ENCODE measurements around the gene ITPRIPL2. TPM values are rescaled to one million over a fixed set of nuclear protein-coding genes. Genes with fewer than 3 reads are reported as not detected.

ITPRIPL2 gene
- total RNA-seq, 1 experiment from 2014 or later, result 67.9 TPM

DNA sequence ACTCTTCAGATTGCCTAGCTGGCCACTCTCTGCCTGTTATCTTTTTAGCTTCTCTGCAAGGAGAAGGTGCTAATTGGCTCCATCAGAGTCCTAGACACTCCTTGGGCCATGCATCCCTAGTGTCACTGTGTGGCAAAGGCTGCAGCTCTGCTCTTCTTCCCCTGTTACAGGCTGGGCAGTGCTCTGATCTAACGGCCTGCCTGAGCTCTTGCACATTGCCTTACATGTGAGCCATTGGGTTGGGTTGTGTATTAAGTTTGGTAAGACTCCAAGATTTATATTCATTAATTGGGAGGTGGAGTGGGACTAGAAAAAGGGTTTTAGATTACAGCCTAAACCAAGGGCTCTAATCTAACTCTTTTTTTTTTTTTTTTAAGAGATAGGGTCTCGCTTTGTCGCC, 31.2 kb downstream of the ITPRIPL2 start (continued):
- TF ChIP-seq YY1 (IDR thresholded peaks at IDR 0.05; ENCODE audit: extremely low read depth, insufficient replicate concordance, low read depth, low read length) (no peak), CBX3 (IDR thresholded peaks at IDR 0.05; ENCODE audit: low read depth) (no peak), TCF7L2 (IDR thresholded peaks at IDR 0.05; ENCODE audit: borderline replicate concordance, extremely low read depth, insufficient read depth, insufficient read length) (no peak), CEBPB (IDR thresholded peaks at IDR 0.05; ENCODE audit: low read depth) (no peak), SRF (IDR thresholded peaks at IDR 0.05; ENCODE audit: low read depth) (no peak), ELF1 (IDR thresholded peaks at IDR 0.05; ENCODE audit: borderline replicate concordance, low read depth) (no peak), SP1 (IDR thresholded peaks at IDR 0.05; ENCODE audit: low read depth) (no peak), ZNF274 (IDR thresholded peaks at IDR 0.05; ENCODE audit: low read depth, low read length) (no peak), EGR1 (IDR thresholded peaks at IDR 0.05; ENCODE audit: low read depth) (no peak), SIN3A (IDR thresholded peaks at IDR 0.05; ENCODE audit: low read depth) (no peak)
- TF ChIP-seq, protein P1, sequence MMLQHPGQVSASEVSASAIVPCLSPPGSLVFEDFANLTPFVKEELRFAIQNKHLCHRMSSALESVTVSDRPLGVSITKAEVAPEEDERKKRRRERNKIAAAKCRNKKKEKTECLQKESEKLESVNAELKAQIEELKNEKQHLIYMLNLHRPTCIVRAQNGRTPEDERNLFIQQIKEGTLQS (IDR thresholded peaks at IDR 0.05), result no peak

- H3K4me1 ChIP-seq (ENCODE audit: control insufficient read depth in 1 of 2, insufficient read depth in 2 of 2, low read length in 2 of 2), result no peaks in the 10 kb centered on the region
- H4K20me1 ChIP-seq (ENCODE audit: insufficient read depth), result no peaks in the 10 kb centered on the region
- POLR2A ChIA-PET, result no interaction called here
- no peak for ATAC-seq
- intact Hi-C loops (cut with micrococcal nuclease), result no loop called here
- no peak for DNase-seq (ENCODE audit: low read depth, low spot score)
- no peak overlapping the region for H3K27ac ChIP-seq (ENCODE audit: low read depth, low read length)
- no peak overlapping the region for H3K9ac ChIP-seq (ENCODE audit: low read length)
- no peak overlapping the region for H3K4me3 ChIP-seq (replicated peaks in 1 of 2; ENCODE audit: low read depth in 1 of 2, low read length in 2 of 2)
- no peak overlapping the region for H2AFZ ChIP-seq (ENCODE audit: low read depth, low read length, poor library complexity, severe bottlenecking)
- H3K36me3 ChIP-seq (ENCODE audit: control insufficient read depth in 1 of 2, insufficient read depth in 2 of 2, low read length in 2 of 2), result no peaks in the 10 kb centered on the region
- RAD21 ChIA-PET (ENCODE audit: low non-redundant PET in 1 of 2, low total read pairs in 2 of 2, uncharacterized antibody in 2 of 2, unreplicated experiment in 2 of 2), result no interaction called here
- H3K79me2 ChIP-seq (ENCODE audit: insufficient read depth, low read length), result no peaks in the 10 kb centered on the region
- H3K4me2 ChIP-seq (ENCODE audit: low read length), result no peak overlapping the region
- no peaks in the 10 kb centered on the region for H3K9me2 ChIP-seq (ENCODE audit: insufficient read depth)
- CTCF ChIA-PET, result no interaction called here
- BruUV-seq (replicated peaks), result no TSS peak
- no peaks in the 10 kb centered on the region for H3K9me3 ChIP-seq (ENCODE audit: control insufficient read depth in 1 of 2, insufficient read depth in 1 of 2, low read depth in 1 of 2, low read length in 2 of 2)
- TF ChIP-seq SIN3A (IDR thresholded peaks at IDR 0.05; ENCODE audit: low read depth) (no peak), EZH2phosphoT487 (IDR thresholded peaks at IDR 0.05; ENCODE audit: borderline replicate concordance) (no peak), FOSL1 (IDR thresholded peaks at IDR 0.05; ENCODE audit: low read depth) (no peak), ZNF274 (IDR thresholded peaks at IDR 0.05; ENCODE audit: low read depth, low read length) (no peak), EZH2 (IDR thresholded peaks at IDR 0.05) (no peak)
- TF ChIP-seq, protein P2, sequence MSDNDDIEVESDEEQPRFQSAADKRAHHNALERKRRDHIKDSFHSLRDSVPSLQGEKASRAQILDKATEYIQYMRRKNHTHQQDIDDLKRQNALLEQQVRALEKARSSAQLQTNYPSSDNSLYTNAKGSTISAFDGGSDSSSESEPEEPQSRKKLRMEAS (IDR thresholded peaks at IDR 0.05), result no peak
- TF ChIP-seq, protein P1 (IDR thresholded peaks at IDR 0.05), result no peak
- no peaks in the 10 kb centered on the region for H3K27me3 ChIP-seq (ENCODE audit: insufficient read depth, low read length)
These were observed 33.4 kb downstream of the ITPRIPL2 start for GRCh38 chr16:19147126-19147525.

All from HCT116 (cell line).